PFSK-1 (cell line): ENCODE data around the gene ATP5PO. TPM values are rescaled to one million over a fixed set of nuclear protein-coding genes. Genes with fewer than 3 reads are reported as not detected.
A peak's percentile ranks its signal among the peaks of the same experiment; 100 is the strongest.

ENCODE experiments used
- FOXP2 ChIP-seq: optimal IDR thresholded peaks from 2 replicates; pipeline ENCODE3; 2011; ENCODE audit warnings: borderline replicate concordance, control low read depth, inconsistent platforms; ENCODE audit not compliant: insufficient read depth; ENCODE audit errors: extremely low read length, extremely low read depth
- POLR2AphosphoS5 ChIP-seq: IDR thresholded peaks from 2 replicates; pipeline ENCODE4 v1.6.1; 2012; ENCODE audit warnings: low read depth, mild to moderate bottlenecking, control low read depth, low read length, moderate library complexity
- SIN3A ChIP-seq: IDR thresholded peaks from 2 replicates; pipeline ENCODE4 v1.6.1; 2012; ENCODE audit warnings: mild to moderate bottlenecking, low read length, moderate library complexity, borderline replicate concordance; ENCODE audit not compliant: insufficient read depth
- TAF1 ChIP-seq: IDR thresholded peaks from 2 replicates; pipeline ENCODE4 v1.6.1; 2012; ENCODE audit warnings: low read length, control low read depth, borderline replicate concordance; ENCODE audit not compliant: insufficient read depth
- polyA plus RNA-seq: library from polyadenylated mRNA; unstranded; fragments of >200 nt; gene quantifications from one replicate; pipeline ENCODE4 v1.2.1, GENCODE V29; 2012; ENCODE audit warnings: low read depth, missing spikeins; ENCODE audit not compliant: insufficient read length
- TF ChIP-seq, protein P1 (sequence below), 2 experiments: IDR thresholded peaks; 2 replicates each; pipeline versions ENCODE4 v1.6.1 to v1.8.0; 2011 to 2012; ENCODE audit warnings: low read depth in 2 of 2, low read length in 2 of 2, control low read depth in 1 of 2, inconsistent platforms in 1 of 2, mild to moderate bottlenecking in 1 of 2, moderate library complexity in 1 of 2; ENCODE audit not compliant: insufficient read depth in 1 of 2

ATP5PO gene, protein sequence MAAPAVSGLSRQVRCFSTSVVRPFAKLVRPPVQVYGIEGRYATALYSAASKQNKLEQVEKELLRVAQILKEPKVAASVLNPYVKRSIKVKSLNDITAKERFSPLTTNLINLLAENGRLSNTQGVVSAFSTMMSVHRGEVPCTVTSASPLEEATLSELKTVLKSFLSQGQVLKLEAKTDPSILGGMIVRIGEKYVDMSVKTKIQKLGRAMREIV
- polyA plus RNA-seq: 424 TPM

DNA sequence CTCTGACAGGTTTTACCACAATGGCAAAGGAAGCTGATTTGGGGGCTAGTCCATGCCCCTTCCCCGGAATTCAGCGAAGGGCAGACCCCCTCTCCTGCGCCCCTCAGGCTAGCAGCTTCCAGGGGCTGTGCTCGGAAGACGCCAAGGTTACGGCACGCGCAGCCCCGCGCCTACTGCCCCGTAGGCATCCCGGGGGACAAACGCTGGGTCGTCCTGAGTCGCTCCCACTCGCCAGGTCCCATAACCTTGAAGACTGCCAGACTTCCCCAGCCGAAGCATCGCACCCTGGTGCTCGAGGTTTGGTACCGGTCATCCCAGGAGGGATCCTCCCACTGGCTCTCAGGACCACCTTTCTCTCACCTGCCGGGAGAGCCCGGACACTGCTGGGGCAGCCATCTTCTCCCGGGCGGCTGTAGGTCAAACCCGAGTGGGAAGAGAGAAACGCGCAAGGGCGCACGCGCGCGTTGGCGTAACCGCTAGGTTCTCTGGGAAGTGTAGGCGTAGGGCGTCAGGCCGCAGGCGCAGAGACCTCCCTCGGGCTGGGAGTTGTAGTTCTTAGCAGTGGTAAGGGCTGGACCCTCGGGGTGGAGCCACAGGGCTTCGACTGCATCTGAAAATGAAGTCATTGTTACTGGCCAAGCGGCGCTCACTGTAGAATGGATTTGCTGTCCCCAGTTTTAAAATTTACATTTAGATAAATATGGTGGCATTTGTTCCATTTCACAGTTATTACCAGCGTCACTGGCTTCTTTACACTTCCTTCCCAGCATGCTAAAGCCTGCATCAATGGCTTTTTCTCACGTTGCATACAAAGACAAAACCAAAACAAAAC, at the start of gene ATP5PO:
TSS of gene ATP5PO (minus strand) at position 437 of the 832 bp plus-strand sequence. CDS start at position 396, 41 bp downstream.
- TF ChIP-seq TAF1 (peak; percentile 93), SIN3A (no peak), FOXP2 (peak; percentile 56), POLR2AphosphoS5 (peak; percentile 99)
- TF ChIP-seq, protein P1, sequence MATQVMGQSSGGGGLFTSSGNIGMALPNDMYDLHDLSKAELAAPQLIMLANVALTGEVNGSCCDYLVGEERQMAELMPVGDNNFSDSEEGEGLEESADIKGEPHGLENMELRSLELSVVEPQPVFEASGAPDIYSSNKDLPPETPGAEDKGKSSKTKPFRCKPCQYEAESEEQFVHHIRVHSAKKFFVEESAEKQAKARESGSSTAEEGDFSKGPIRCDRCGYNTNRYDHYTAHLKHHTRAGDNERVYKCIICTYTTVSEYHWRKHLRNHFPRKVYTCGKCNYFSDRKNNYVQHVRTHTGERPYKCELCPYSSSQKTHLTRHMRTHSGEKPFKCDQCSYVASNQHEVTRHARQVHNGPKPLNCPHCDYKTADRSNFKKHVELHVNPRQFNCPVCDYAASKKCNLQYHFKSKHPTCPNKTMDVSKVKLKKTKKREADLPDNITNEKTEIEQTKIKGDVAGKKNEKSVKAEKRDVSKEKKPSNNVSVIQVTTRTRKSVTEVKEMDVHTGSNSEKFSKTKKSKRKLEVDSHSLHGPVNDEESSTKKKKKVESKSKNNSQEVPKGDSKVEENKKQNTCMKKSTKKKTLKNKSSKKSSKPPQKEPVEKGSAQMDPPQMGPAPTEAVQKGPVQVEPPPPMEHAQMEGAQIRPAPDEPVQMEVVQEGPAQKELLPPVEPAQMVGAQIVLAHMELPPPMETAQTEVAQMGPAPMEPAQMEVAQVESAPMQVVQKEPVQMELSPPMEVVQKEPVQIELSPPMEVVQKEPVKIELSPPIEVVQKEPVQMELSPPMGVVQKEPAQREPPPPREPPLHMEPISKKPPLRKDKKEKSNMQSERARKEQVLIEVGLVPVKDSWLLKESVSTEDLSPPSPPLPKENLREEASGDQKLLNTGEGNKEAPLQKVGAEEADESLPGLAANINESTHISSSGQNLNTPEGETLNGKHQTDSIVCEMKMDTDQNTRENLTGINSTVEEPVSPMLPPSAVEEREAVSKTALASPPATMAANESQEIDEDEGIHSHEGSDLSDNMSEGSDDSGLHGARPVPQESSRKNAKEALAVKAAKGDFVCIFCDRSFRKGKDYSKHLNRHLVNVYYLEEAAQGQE (IDR thresholded peaks at IDR 0.05; ENCODE audit: insufficient read depth in 1 of 2, low read depth in 2 of 2, low read length in 2 of 2): peak in 1 of 2 experiments; percentile 57; a peak in 1 of 4 replicates

DNA sequence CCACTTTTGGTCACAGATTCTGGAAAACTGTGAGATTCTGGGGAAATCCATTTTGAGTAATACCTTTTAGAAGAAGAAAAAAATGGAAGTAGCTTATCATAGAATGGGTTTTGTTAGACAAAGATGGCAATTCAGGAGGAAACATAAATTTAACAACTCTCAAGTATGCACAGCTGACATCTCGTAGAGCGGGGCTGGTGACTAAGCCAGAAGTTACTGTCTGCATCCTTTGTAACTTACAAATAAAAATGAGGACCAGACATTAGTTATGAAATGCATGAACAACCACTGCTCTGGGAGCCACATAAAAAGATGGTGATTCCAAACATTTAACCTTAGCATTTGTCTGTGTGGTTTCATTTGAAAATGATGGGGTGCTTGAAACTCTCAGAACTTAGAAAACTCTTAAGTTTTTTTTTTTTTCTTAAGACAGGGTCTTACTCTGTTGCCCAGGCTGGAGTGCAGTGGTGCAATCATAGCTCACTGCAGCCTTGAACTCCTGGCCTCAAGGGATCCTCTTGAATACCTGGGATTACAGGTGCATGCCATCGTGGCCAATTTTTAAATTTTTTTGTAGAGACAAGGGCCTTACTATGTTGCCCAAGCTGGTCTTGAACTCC, 49.2 kb upstream of the ATP5PO start:
- TF ChIP-seq POLR2AphosphoS5 (no peak), FOXP2 (no peak)
- TF ChIP-seq, protein P1 (IDR thresholded peaks at IDR 0.05; ENCODE audit: insufficient read depth in 1 of 2, low read depth in 2 of 2, low read length in 2 of 2): no peak

DNA sequence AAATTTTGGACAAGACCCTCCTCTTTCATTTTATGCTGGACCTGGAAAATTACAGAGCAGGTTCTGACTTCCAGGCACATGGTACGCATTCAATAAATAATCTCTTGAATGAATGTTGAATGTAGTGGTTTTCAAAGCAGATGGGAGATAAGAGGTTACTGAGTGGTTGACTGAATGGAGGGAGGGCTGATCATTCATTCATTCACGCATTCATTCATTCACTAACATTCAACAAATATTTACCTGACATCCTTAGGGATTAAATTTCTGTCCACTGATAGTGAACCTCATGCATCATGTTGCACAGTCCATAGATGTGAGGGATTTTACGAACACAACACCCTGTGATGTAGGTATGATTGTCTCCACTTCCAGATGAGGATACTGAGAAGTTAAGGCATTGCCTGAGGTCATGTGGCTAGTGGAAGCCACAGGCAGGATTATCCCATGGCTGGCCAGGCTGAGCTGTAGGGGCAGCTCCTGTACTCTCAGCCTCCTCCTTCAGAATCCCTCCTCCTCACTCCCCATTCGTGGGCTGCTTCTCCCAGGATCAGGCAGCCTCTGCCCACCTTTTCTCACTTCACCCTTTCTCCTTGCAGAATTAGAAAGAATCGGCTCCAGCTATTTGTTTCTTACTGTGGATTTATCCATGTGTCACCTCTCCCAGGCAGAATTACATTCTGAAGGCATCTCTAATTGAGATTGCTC, 48.4 kb upstream of the ATP5PO start:
- TF ChIP-seq FOXP2 (no peak), SIN3A (no peak), POLR2AphosphoS5 (no peak)
- TF ChIP-seq, protein P1 (IDR thresholded peaks at IDR 0.05; ENCODE audit: insufficient read depth in 1 of 2, low read depth in 2 of 2, low read length in 2 of 2): no peak

DNA sequence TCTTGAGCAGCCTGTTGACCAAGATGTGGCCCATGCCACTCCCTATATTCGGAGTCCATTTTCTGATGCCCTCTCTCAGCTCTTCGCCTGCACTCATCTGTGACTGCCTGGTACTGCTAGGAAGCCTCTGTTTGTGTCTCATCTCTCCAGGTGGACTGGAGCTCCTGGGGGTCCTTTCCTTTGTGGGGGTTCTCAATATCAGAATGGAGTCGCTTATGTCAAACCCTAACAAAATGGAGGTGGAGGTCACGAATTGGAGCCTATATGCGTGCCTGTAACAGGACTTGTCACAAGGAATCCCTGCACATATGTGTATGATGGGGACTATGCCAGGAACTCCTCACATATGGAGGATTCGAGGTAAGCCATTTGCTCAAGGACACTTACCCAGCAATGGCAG, 46.7 kb upstream of the ATP5PO start:
- TF ChIP-seq FOXP2 (no peak), SIN3A (no peak), TAF1 (no peak), POLR2AphosphoS5 (no peak)
- TF ChIP-seq, protein P1 (IDR thresholded peaks at IDR 0.05; ENCODE audit: insufficient read depth in 1 of 2, low read depth in 2 of 2, low read length in 2 of 2): no peak
